HG02852 (cell line): ENCODE results near the gene COG7.
"Not testable (repeated sequence)": the region's sequence is repeated elsewhere in the genome, so short reads cannot be mapped to it uniquely, and the experiment has no call there.

Experiments
- ATAC-seq: cut with Tn5 transposase; IDR thresholded peaks from one replicate; pipeline ENCODE4 v1.9.1; 2021; ENCODE audit warnings: mild to moderate bottlenecking, moderate library complexity; ENCODE audit not compliant: unreplicated experiment

COG7 gene

DNA sequence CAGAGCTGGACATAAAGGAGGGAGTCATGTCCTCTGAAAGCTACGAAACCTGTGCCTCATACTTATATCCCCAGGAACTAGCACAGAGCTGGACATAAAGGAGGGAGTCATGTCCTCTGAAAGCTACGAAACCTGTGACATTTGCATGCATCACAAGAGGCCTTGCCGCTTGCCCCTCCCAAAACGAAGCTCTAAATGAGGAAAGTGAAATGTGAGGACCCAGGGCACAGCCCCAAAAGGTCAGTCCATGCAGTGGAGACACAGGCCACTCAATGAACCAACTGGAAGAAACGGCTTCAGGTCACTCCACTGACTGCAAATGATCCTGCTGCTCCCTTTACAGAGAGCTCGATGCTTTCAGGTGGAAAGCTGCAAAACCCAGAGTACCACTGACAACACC, 38.3 kb downstream of the COG7 start:
- ATAC-seq, result no peak

DNA sequence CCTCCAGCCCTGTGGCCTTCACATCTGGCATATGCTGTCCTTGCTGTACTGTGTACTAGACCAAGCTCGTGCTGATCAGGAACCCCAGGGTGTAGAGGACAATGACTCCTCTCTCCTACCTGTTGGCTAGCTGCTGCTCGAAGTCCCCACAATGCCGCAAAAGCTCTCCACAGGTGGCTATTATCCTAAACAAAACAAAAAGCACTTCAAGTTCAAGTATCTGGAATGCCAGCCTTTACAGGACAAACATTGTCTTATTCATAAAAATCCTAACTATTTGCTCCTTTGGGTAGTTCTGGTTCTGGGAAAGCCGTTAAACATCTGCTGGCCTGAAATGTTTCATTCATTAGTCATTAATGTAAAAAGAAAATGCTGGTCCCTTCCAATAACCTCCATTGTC, 42.8 kb downstream of the COG7 start:
- ATAC-seq, result no peak

DNA sequence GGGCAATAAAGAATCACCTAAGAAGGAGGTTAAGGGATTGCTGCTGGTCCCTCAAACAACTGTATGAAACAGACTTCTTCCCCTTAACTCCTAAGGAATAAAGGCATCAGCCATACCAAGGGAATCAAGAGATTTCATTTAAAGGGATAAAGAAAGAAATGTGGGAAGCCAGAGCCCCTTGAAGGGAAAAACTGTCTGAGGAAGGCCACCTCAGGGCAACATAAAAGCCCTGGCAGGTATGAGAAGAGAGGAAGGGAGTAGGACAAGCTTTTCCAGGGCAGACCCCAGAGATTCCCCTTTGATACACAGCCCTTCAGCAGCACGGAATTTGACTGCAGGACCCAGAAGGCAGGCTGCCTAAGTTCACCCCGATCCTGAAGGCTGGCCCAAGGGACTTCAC, 43.5 kb downstream of the COG7 start:
- ATAC-seq, result no peak

DNA sequence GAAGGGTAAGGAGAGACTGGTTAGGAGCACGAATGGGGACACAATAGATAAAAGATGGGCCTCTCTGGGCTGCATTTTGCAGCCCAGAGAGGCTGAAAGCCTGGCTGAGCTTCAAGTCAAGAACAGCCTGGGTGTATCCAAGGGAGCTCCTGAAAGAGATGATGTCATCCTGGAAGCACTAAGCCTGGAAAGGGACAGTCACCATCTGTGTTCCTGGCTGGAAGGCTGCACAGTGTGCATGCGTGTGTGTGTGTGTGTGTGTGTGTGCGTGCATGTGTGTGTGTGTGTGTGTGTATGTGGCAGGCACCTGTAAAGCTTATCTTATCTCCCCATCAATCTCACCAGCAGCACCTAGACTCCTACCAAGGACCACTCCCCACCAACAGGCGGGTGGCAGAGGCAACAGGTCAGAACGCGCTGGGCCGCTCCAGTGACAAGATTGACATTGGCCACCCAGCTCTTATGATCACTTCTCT, 44.1 kb downstream of the COG7 start:
- ATAC-seq, result no peak

DNA sequence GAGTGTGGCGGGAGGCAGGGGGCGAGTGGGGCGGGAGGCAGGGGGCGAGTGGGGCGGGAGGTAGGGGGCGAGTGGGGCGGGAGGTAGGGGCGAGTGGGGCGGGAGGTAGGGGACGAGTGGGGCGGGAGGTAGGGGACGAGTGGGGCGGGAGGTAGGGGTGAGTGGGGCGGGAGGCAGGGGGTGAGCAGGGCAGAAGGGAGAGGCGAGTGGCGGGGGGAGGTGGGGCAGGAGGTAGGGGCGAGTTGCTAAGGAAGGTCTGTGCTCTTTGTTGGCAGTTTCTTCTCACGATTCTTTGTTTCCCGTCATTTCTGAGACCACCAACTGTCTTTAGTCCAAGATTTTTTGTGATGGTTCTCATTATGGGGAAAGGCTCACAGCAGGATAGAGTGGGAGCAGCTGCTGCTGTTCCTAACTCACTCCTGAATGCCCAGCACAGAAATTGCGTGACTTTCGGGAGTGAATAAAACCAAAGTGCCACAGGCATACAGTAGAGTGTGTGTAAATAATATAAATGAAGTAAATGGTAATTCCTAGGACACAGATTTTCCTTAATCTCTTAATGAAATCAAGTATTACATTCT, 44.7 kb downstream of the COG7 start:
- ATAC-seq, result no peak

DNA sequence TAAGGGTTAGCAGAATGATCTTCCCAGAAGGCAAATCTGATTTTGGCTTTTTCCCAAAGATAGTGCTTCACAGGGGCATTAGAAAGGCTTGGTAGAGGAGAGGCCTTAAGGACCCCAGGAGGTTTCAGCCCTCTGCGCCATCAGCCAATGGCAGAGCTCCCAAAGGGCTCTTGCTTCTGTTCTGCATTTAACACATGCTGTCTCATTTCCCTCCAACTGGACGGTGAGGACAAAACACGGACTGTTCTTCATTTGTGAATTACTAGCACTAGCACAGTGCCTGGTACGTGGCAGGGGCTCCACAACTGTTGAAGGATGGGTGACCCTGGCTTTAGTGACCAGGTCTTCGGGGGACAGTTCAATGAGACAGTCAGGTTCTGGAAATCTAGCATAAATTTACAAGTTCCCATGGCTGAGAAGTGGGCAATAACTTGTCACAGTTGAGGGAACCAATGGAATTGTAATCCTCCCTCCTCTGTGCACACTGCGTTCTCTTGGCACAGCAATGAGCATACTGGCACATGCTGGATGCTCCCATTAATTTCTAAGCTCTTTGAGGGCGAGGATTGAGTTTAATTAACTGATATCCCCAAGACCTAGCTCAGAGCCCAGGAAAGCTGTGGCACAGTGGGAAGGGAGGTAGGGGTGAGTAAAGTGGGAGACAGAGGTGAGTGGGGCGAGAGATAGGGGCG, 45.4 kb downstream of the COG7 start:
- no peak for ATAC-seq

DNA sequence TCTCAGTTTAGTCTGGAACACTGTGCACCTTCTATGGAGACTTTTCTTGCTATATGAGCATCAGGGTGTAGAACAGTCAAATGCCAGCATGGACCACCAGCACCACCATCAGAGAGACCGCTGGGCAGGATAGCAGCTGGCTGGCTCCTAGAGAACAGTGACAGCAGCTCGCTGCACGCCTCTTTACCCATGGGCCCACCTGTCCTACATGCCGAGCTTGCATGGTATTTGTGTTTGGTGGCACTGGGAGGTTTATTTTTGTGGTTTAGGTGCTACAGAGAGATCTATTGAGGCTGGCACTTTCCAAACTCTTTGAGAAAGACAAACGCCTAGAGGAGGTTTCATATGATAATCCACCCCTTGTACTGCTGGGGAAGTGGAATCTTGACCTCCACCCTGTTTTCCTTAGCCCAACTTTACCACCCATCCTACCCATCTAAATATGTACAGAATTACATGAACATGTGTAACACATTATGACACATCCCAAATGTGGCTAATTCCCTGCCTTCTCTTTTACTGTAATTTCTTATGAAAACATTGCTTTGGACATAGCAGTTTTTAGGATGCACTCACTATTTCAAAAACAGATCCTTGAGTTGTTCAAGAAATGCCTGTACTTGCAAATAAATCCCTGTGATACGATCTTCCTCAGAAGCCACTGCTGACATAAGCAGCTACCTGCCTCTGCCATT, 46.3 kb downstream of the COG7 start:
- no peak for ATAC-seq

DNA sequence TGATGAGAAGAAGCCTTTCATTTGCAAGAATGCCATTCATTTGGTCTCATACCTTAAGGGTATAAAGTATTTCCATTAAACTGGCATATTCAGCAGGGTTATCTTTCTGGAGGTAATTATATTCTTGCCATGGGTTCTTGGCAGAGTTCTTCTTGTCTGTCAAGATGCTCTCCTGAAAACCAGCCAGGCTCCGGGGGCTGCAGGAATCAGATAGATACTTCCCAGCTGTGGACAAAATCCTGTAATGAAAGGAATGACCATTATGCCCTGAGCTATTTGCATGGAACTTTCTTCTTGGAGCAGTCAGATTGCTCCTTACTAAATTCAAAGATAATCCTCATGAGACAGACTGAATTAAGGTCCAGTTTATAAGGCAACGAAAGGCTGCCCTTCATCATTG, 47.0 kb downstream of the COG7 start:
- ATAC-seq, result no peak

DNA sequence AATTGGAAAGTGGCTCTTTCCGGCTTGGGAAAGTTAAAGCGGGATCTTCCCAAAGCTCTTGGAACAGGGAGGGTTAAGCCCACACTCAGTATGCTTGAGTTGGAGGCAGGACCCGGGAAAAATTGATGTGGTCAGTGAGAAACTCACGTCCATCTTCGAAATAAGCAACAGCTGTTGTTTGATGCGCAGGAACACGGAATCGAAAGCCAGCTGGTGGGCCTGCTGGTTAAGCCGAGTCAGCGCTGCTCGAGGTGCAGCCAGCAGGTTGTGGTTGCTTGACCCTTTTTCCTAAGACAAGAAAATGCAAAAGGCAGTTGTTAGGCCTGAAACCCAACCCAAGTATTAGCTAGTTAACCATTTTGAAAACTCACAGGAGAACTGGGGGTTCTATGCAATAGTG, 49.4 kb downstream of the COG7 start:
- no peak for ATAC-seq

DNA sequence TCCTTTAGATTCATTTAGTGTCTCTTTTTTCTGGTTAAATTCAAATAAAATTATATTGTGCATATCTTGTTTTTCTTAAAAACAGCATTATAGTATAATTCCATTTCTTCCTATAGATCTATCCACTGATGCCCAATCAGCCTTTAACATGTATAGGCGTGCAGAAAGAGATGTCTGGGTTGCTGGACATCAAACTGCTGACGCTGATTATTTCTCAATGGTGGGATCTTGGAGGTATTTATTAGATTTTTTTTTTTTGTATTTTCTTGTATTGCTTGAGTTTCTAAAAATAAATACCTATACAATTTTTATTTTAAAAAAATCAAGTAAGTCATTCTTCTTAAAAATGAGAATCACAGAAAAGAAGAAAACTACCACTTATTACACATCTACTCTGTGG, 50.9 kb downstream of the COG7 start:
- ATAC-seq, result no peak

DNA sequence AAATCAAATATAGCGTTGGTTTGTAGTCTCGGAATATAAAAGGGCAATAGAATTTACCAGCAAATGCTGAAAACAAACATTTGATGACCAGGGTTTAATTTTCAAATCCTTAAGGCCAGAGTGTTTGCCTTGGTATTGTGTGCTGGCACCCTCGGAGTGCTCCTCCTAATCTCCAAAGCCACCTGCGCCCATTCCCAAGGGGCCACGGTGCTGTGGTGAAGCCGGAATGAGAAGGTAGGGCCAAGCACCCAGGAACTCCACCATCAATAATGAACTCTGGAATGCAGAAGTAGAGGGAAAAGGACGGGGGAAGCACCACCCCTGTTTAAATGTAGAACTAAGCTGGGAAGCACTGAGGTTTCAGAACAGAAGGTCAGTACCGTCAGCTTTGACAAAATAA, 51.9 kb downstream of the COG7 start:
- no peak for ATAC-seq

DNA sequence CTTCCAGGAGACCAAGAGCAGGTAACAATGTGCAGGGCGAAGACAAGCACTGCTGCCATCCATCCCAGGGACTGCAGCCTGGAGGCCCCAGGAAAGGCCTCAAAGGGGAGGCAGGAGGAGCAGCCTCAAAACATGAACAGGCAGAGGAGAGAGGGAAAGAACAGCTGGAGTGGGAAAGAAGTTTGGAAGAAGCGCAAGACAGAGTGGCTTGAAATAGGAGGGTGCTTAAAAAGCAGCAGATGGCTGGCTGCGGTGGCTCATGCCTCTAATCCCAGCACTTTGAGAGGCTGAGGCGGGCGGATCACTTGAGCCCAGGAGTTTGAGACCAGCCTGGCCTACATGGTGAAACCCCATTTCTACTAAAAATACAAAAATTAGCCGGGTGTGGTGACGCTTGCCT, 52.5 kb downstream of the COG7 start:
- ATAC-seq, result not testable (repeated sequence)

DNA sequence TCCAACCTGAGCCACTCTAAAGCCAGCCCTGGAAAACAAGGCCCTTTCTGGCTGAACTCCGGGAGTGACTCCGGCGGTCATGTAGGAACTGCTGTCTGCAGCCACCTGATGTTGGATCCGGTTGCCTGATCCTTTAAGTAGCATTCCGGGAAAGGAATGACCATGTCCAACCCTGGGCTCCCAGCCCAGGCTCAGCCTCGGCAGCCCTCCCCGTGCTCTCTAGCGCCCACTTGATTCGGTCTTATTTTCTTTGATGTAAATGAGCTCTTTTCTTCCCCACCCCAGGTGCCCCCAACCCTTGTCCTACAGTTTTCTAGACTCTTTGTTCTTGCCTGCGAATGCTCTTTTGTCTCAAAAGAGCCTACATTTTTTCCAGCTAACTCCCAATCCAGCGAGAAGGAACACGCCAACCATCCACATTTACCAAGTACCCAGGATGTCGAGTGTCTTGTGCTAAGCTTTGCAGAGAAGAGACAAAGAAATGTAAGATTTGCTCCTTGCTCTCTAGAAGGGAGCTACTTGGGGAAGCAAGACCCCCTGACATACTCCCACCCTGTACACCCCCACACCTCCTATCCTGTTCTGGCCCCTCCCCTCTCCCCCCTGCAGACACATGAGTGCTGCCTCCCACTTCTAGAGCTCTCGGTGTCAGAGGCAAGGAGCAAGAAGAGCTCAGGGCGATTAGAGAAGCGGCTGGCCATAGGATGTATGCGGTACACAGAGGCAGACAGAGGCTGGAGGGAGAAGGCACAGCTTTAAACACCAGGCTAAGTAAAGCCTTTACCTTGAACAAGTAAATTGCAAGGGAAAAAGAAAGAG, 53.8 kb downstream of the COG7 start:
- ATAC-seq, result no peak

DNA sequence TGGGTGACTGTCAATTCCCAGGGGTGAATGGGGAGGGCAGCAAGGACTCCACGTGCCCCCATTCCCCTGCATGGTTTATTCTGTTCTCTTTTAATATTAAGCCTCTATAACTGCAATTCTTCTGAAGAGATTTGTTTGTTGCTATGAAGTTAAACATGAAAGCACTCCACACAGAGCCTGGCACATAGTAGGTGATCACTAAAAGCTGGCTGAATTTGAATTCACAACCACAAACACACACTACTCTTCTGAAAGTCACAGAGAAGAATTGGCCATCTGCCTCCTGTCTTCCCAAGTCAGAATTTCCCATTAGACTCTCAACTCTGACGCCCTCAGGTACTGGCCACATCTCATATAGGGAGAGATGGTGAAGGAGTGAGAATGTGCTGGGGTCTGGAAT, 55.5 kb downstream of the COG7 start:
- no peak for ATAC-seq

DNA sequence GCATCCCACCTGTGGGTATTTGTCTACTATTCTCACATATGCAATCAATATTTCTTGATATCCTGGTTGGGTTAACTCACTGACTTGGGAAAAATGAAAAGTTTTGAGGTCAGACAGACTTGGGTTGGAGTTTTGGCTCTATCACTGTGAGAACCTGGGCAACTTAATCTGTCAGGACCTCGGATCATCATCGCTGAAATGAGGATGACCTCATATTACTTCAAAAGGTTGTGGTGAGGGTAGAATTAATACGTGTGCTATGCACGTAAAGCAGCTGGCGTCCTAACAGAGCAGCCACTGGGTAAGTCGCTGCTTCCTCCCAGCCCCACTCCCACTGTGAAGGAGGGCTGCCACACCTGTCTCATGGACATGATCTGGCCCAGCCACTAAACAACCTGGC, 57.3 kb downstream of the COG7 start:
- no peak for ATAC-seq

DNA sequence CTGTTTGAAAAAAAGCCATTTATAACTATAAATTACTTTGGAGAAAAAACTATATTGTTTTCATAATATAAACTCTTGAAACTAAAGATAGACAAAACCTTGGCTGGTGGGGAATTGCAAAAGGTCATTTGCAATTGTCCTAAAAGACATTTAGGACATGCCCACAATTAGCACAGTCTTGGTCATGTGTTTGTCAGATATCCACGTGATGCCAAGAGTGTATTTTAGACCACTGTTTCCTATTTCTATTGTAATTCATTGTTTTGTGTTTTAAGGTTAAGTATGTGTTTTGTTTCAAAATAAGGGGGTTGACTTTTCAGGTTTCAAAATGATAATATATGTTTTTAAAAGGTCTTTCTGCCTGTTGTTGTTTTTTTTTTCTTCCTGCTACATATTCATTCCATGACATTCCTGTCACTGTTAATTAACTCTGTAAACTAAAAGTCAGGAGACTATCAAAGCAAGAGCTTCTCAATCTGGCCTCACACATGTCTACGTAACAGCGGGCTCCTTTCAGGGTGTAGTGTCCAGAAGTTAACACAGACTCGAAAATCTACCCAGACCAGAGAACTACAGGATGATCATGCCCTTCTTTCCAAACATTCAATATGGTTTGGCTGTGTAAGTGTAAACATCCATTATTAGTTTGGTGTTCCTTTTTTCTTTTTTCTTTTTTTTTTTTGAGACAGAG, 58.7 kb downstream of the COG7 start:
- ATAC-seq, result no peak

DNA sequence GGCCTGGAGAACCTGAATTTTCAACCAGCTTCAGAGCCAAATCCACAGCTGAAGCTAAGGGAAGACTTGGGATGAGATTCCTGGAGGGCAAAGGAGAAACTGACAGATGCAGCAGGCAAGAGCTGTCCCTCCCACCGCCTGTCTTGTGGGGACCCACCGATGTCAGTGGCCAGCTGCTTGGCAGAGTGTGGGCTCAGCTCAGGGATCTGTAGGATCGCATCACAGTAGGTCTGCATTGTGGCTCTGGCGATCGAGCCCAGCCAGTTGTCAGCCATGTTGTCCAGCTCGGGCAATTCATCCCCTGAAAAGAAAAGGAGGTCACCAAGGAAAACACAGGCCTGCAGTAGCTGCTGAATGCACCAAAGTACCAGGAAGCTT, 60.8 kb downstream of the COG7 start:
- ATAC-seq, result no peak

DNA sequence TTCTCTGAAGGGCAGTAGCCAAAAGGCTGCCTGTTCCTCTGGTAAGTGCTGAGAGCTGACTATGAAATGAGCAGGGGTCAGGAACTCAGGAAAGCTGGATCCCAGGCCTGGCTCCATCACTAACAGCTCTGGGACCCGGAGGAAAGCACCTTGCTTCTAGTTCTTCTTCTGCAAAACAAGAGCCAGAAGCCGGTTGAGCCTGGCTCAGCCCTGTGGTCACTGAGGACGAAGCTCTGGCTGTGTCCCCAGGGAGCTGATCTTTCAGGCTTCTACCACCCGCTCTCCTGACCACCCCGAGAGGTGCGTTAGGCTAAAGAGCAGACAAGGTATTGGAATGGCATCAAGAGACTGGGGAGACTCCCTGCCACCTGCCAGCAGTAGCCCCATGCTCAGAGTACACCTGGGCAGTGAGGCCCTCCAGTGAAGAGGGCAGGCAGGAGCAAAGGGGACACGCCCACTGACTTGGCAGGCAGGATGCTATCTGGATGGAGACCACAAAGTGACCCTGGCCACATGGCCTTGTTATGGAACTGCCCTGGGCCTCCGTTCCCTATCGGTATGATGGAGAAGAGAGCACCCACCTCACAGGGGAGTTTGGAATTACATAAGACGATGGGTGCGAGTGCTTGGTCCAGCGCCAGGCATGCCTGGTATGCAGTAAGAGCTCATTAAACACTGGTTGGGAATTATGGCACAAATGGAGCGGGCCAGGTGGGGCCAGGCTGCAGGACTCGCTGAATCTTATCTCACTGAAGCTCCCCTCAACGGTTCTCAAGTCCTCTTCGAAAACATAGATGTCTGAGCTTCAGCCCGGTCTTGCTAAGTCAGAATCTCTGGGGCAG, 61.4 kb downstream of the COG7 start:
- ATAC-seq, result no peak

DNA sequence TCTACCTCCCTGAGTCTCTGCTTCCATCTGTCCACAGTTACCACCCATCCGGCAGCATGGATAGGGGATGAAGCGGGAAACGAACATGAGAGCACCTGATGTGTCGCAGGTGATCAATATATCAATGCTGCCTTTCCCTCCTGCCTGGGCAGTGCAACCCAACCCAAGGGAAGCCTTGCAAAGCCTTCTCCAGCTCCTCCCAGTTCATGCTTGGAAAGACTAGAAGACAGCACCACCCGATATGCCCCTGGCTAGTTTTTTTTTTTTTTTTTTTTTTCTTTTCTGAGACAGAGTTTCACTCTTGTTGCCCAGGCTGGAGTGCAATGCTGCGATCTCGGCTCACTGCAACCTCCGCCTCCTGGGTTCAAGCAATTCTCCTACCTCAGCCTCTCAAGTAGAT, 63.1 kb downstream of the COG7 start:
- not testable (repeated sequence) for ATAC-seq

DNA sequence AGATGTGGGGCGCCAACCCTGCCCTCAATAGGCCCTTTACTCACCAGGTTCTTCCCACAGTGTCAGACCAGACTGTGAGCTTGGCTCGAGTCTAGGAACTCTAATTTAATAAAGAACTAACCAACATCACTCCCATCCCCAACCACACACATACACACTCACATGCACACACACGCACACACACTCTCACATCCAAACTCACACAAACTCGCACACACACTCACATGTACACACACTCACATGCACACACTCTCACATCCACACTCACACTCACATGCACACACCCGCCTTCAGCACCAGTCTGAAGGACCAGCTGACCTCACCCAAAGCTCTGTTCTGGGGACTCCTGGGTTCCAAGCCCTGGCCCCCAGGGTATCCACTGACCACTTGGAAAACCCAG, 63.8 kb downstream of the COG7 start:
- ATAC-seq, result no peak
